ENCODE results near the gene IFTAP. TPM values are rescaled to one million over a fixed set of nuclear protein-coding genes. Genes with fewer than 3 reads are reported as not detected.

IFTAP gene
- total and polyA plus RNA-seq, 2 experiments from 2014 or later = 17.8 to 34.1 TPM

DNA sequence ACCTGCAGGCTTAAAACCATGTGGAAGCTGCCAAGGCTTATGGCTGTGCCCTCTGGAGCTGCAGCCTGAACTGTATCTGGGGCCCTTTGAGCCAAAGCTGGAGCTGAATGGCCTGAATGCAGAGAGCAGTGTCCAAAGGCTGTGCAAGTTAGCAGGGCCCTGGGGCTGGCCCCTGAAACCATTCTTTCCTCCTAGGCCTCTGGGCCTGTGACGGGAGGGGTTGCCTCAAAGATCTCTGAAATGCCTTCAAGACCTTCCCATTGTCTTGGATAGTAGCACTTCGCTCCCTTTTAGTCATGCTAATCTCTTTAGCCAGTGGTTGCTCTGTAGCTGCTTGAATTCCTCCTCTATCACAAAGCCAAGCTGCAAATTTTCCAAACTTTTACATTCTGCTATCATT is 12.8 kb upstream of the IFTAP start:
- H3K27me3 ChIP-seq = peaks cover 10% of the 10 kb centered on the region
- H3K36me3 ChIP-seq (replicated peaks; ENCODE audit: insufficient read depth, low read depth) = no peaks in the 10 kb centered on the region
- no peak overlapping the region for H3K27ac ChIP-seq
- no peak overlapping the region for H3K4me2 ChIP-seq
- no peak for DNase-seq (ENCODE audit: low spot score)
- no peak overlapping the region for H2AFZ ChIP-seq
- no peaks in the 10 kb centered on the region for H3K9me2 ChIP-seq (replicated peaks; ENCODE audit: insufficient read depth)
- H3K79me2 ChIP-seq = no peaks in the 10 kb centered on the region
- WGBS (ENCODE audit: low lambda C conversion rate, missing lambda C conversion rate) = 74% methylated on average over 2 of the region's 2 CpGs
- TF ChIP-seq EZH2phosphoT487 (IDR thresholded peaks at IDR 0.05; ENCODE audit: low read depth, severe bottlenecking, unreplicated experiment) = no peak
- TF ChIP-seq EZH2 (IDR thresholded peaks at IDR 0.05; ENCODE audit: borderline replicate concordance) = no peak
- TF ChIP-seq, protein P1, sequence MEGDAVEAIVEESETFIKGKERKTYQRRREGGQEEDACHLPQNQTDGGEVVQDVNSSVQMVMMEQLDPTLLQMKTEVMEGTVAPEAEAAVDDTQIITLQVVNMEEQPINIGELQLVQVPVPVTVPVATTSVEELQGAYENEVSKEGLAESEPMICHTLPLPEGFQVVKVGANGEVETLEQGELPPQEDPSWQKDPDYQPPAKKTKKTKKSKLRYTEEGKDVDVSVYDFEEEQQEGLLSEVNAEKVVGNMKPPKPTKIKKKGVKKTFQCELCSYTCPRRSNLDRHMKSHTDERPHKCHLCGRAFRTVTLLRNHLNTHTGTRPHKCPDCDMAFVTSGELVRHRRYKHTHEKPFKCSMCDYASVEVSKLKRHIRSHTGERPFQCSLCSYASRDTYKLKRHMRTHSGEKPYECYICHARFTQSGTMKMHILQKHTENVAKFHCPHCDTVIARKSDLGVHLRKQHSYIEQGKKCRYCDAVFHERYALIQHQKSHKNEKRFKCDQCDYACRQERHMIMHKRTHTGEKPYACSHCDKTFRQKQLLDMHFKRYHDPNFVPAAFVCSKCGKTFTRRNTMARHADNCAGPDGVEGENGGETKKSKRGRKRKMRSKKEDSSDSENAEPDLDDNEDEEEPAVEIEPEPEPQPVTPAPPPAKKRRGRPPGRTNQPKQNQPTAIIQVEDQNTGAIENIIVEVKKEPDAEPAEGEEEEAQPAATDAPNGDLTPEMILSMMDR (IDR thresholded peaks at IDR 0.05; ENCODE audit: poor library complexity) = no peak
- no peaks in the 10 kb centered on the region for H3K9me3 ChIP-seq (ENCODE audit: low read depth)
- no peak overlapping the region for H3K4me3 ChIP-seq
- H4K20me1 ChIP-seq (ENCODE audit: insufficient read depth, poor library complexity, severe bottlenecking) = no peaks in the 10 kb centered on the region
- H3K4me1 ChIP-seq (ENCODE audit: insufficient read depth) = no peaks in the 10 kb centered on the region

DNA sequence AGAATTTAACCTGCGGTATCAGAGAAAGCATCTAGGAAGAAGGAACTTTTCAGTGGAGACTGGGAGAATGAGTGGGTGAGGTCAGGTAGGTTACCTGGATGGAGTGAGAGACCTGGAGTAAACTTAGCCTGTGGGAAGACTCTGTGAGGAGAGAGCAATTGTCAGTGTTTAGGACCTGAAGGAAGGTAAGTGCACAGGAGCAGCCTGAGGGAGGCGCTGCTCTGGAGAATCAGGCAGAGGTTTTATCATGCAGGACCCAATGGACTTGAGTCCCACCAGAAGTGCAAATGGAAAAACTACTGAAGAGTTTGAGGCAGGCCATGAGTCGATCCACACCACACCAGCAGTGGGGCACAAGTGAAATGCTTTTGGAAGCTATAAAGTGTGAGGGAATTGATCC is 10.6 kb upstream of the IFTAP start:
- Histone ChIP-seq H3K4me1 (ENCODE audit: insufficient read depth) (no peaks in the 10 kb centered on the region), H3K4me3 (no peak overlapping the region), H2AFZ (no peak overlapping the region), H3K79me2 (no peaks in the 10 kb centered on the region), H3K27ac (no peak overlapping the region), H3K4me2 (no peak overlapping the region), H3K9me2 (replicated peaks; ENCODE audit: insufficient read depth) (no peaks in the 10 kb centered on the region), H3K36me3 (replicated peaks; ENCODE audit: insufficient read depth, low read depth) (no peaks in the 10 kb centered on the region), H3K9me3 (ENCODE audit: low read depth) (no peaks in the 10 kb centered on the region), H4K20me1 (ENCODE audit: insufficient read depth, poor library complexity, severe bottlenecking) (no peaks in the 10 kb centered on the region), H3K27me3 (peaks cover 20% of the 10 kb centered on the region)
- TF ChIP-seq, protein P1 (IDR thresholded peaks at IDR 0.05; ENCODE audit: poor library complexity) = no peak
- TF ChIP-seq EZH2phosphoT487 (IDR thresholded peaks at IDR 0.05; ENCODE audit: low read depth, severe bottlenecking, unreplicated experiment) (no peak), EZH2 (IDR thresholded peaks at IDR 0.05; ENCODE audit: borderline replicate concordance) (no peak)
- DNase-seq (ENCODE audit: low spot score) = no peak
- WGBS (ENCODE audit: low lambda C conversion rate, missing lambda C conversion rate) = 75% methylated on average over 3 of the region's 3 CpGs

DNA sequence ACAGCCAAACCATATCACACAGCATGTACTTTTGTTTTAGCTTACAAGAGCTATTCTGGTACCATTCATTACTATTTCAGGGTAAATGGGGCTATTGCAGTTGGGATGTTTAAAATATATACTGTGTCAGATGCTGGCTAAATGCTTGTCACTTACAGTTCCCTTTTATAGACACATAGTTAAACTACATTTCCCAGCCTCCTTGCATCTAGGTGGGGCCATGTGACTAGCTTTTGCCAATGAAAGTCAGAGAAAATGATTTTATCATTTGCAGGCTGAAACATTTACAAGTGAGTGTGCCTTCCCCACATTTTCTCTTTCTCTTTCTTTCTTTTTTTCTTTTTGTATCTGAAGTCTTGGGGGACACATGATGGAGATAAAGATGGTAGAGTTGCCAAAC is 7.8 kb upstream of the IFTAP start:
- no peak for DNase-seq (ENCODE audit: low spot score)
- Histone ChIP-seq H3K4me1 (ENCODE audit: insufficient read depth) (no peaks in the 10 kb centered on the region), H3K36me3 (replicated peaks; ENCODE audit: insufficient read depth, low read depth) (no peaks in the 10 kb centered on the region), H3K27me3 (peaks cover 32% of the 10 kb centered on the region), H2AFZ (no peak overlapping the region), H3K9me3 (ENCODE audit: low read depth) (no peaks in the 10 kb centered on the region), H3K4me3 (no peak overlapping the region), H3K27ac (no peak overlapping the region), H3K79me2 (no peaks in the 10 kb centered on the region), H4K20me1 (ENCODE audit: insufficient read depth, poor library complexity, severe bottlenecking) (no peaks in the 10 kb centered on the region), H3K9me2 (replicated peaks; ENCODE audit: insufficient read depth) (no peaks in the 10 kb centered on the region), H3K4me2 (no peak overlapping the region)
- TF ChIP-seq, protein P1 (IDR thresholded peaks at IDR 0.05; ENCODE audit: poor library complexity) = no peak
- no peak for TF ChIP-seq EZH2phosphoT487 (IDR thresholded peaks at IDR 0.05; ENCODE audit: low read depth, severe bottlenecking, unreplicated experiment)
- no peak for TF ChIP-seq EZH2 (IDR thresholded peaks at IDR 0.05; ENCODE audit: borderline replicate concordance)

DNA sequence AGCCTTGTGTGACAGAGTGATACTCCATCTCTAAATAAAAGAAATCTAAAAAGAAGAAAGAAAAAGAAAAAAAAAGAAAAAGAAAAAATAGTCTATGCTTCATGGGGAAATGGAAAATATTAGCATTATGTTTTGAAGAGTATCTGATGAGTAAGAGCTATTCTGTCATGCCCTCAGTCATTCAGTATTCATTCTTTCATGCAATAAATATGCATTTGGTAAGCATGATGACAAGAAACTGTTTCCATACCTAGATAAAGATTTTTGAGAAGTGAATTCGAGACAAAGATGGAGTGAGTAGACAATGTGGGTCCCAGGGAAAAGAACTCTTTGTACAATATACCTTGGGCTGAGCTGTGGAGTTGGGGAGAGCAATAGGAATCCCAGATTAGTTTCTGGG is 6.2 kb upstream of the IFTAP start:
- TF ChIP-seq, protein P1 (IDR thresholded peaks at IDR 0.05; ENCODE audit: poor library complexity) = no peak
- TF ChIP-seq EZH2 (IDR thresholded peaks at IDR 0.05; ENCODE audit: borderline replicate concordance) (no peak), EZH2phosphoT487 (IDR thresholded peaks at IDR 0.05; ENCODE audit: low read depth, severe bottlenecking, unreplicated experiment) (no peak)
- H3K27me3 ChIP-seq = peaks cover 32% of the 10 kb centered on the region
- H3K79me2 ChIP-seq = no peaks in the 10 kb centered on the region
- no peak overlapping the region for H3K4me3 ChIP-seq
- no peak overlapping the region for H2AFZ ChIP-seq
- H3K36me3 ChIP-seq (replicated peaks; ENCODE audit: insufficient read depth, low read depth) = no peaks in the 10 kb centered on the region
- H3K4me2 ChIP-seq = no peak overlapping the region
- 58% methylated on average over 1 of the region's 1 CpG for WGBS (ENCODE audit: low lambda C conversion rate, missing lambda C conversion rate)
- H4K20me1 ChIP-seq (ENCODE audit: insufficient read depth, poor library complexity, severe bottlenecking) = no peaks in the 10 kb centered on the region
- no peaks in the 10 kb centered on the region for H3K9me2 ChIP-seq (replicated peaks; ENCODE audit: insufficient read depth)
- no peaks in the 10 kb centered on the region for H3K9me3 ChIP-seq (ENCODE audit: low read depth)
- no peaks in the 10 kb centered on the region for H3K4me1 ChIP-seq (ENCODE audit: insufficient read depth)
- H3K27ac ChIP-seq = no peak overlapping the region
- DNase-seq (ENCODE audit: low spot score) = no peak
